OCI-LY3 (cell line): ENCODE results near the gene DPPA4.

Source experiments
- H2AFZ ChIP-seq: fragments of 200-600, 300-600 bp; shearing (Covaris generic); 2 replicates; pipeline ENCODE4 v1.6.0; 2014; ENCODE audit warnings: antibody characterized with exemption, low read depth, low read length
- H3K27ac ChIP-seq: fragments of 200-600, 300-600 bp; sonication (generic); 2 replicates; pipeline ENCODE4 v1.5.1; 2014; ENCODE audit warnings: mild to moderate bottlenecking, low read length, moderate library complexity, mixed read lengths
- H3K27me3 ChIP-seq: fragments of 200-600, 300-600 bp; sonication (generic); 2 replicates; pipeline ENCODE4 v1.6.1; 2014; ENCODE audit warnings: low read depth, low read length, mixed read lengths
- H3K36me3 ChIP-seq: fragments of 200-600, 300-600 bp; sonication (generic); replicated peaks from 2 replicates; pipeline ENCODE3; 2014; ENCODE audit warnings: low read depth, low read length, mixed read lengths
- H3K4me1 ChIP-seq: fragments of 300-600, 200-600 bp; sonication (generic); 2 replicates; pipeline ENCODE4 v1.6.1; 2014; ENCODE audit warnings: low read length, mixed read lengths
- H3K4me2 ChIP-seq: fragments of 200-600, 300-600 bp; sonication (generic); 2 replicates; pipeline ENCODE4 v1.6.1; 2014; ENCODE audit warnings: low read length, mixed read lengths
- H3K4me3 ChIP-seq: fragments of 300-600, 200-600 bp; sonication (generic); 2 replicates; pipeline ENCODE4 v1.5.1; 2014; ENCODE audit warnings: antibody characterized with exemption, mild to moderate bottlenecking, low read length, moderate library complexity
- H3K79me2 ChIP-seq: fragments of 300-600, 200-600 bp; shearing (Covaris generic); 2 replicates; pipeline ENCODE4 v1.6.1; 2014; ENCODE audit warnings: mild to moderate bottlenecking, low read length, mixed read lengths
- H3K9ac ChIP-seq: fragments of 300-600, 200-600 bp; shearing (Covaris generic); 2 replicates; pipeline ENCODE4 v1.6.0; 2014; ENCODE audit warnings: mild to moderate bottlenecking, low read length, moderate library complexity
- H3K9me3 ChIP-seq: fragments of 200-600, 300-600 bp; shearing (Covaris generic); 2 replicates; pipeline ENCODE4 v1.6.1; 2014; ENCODE audit warnings: low read length, mixed read lengths; ENCODE audit not compliant: insufficient read depth
- H4K20me1 ChIP-seq: fragments of 200-600, 300-600 bp; sonication (generic); 2 replicates; pipeline ENCODE4 v1.6.1; 2016; ENCODE audit warnings: low read length, mixed read lengths; ENCODE audit not compliant: insufficient read depth
- EZH2phosphoT487 ChIP-seq: fragments of 200-600 bp; shearing (Covaris generic); IDR thresholded peaks from 2 replicates; pipeline ENCODE4 v1.6.1; 2018; ENCODE audit warnings: antibody characterized with exemption, mixed run types, low read depth
- TF ChIP-seq, protein P1 (sequence below): fragments of 200-600, 300-600 bp; sonication (generic); IDR thresholded peaks from 2 replicates; pipeline ENCODE4 v1.5.1; 2014; ENCODE audit warnings: antibody characterized with exemption, low read length, low read depth

DPPA4 gene

DNA sequence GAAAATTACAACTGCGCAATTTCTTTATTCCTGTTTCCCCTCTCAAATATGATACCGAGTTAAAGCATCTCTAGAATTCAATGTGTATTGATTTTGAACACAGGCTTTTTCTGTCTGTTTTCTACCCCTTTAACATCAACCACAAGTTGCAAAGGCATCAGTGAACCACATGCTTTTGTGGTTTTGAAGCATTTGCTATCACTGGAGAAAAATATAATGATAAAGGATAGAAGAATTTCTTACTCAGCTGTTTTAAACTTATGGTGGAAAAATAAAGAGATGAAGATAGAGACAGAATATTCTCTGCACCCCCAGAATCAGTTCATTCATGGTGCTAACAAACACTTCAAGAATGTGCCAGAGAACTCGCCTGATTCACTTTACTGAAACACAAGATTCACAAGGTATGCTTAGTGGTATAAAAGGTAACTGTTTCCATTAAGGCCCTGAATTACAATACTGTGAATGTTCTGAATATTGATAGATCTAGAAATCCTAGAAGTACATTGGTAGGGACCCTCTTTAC lies 9.5 kb upstream of the DPPA4 start:
- Histone ChIP-seq H3K27me3 (no peaks in the 10 kb centered on the region), H4K20me1 (no peaks in the 10 kb centered on the region), H3K9me3 (no peaks in the 10 kb centered on the region), H3K4me1 (no peaks in the 10 kb centered on the region), H3K36me3 (no peaks in the 10 kb centered on the region), H3K4me2 (no peak overlapping the region), H2AFZ (no peak overlapping the region), H3K79me2 (no peaks in the 10 kb centered on the region), H3K27ac (no peak overlapping the region), H3K4me3 (no peak overlapping the region), H3K9ac (no peak overlapping the region)
- no peak for TF ChIP-seq EZH2phosphoT487
- TF ChIP-seq, protein P1, sequence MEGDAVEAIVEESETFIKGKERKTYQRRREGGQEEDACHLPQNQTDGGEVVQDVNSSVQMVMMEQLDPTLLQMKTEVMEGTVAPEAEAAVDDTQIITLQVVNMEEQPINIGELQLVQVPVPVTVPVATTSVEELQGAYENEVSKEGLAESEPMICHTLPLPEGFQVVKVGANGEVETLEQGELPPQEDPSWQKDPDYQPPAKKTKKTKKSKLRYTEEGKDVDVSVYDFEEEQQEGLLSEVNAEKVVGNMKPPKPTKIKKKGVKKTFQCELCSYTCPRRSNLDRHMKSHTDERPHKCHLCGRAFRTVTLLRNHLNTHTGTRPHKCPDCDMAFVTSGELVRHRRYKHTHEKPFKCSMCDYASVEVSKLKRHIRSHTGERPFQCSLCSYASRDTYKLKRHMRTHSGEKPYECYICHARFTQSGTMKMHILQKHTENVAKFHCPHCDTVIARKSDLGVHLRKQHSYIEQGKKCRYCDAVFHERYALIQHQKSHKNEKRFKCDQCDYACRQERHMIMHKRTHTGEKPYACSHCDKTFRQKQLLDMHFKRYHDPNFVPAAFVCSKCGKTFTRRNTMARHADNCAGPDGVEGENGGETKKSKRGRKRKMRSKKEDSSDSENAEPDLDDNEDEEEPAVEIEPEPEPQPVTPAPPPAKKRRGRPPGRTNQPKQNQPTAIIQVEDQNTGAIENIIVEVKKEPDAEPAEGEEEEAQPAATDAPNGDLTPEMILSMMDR: no peak

- no peaks in the 10 kb centered on the region for H3K36me3 ChIP-seq
- no peaks in the 10 kb centered on the region for H3K27me3 ChIP-seq
- no peak overlapping the region for H3K4me3 ChIP-seq
- no peak overlapping the region for H3K4me2 ChIP-seq
- TF ChIP-seq EZH2phosphoT487: no peak
- TF ChIP-seq, protein P1: no peak
- no peaks in the 10 kb centered on the region for H3K9me3 ChIP-seq
- no peaks in the 10 kb centered on the region for H3K79me2 ChIP-seq
- H3K27ac ChIP-seq: no peak overlapping the region
- H4K20me1 ChIP-seq: no peaks in the 10 kb centered on the region
- H3K4me1 ChIP-seq: no peaks in the 10 kb centered on the region
- H3K9ac ChIP-seq: no peak overlapping the region
- H2AFZ ChIP-seq: no peak overlapping the region
Measured at GRCh38 chr3:109346099-109346498, 8.8 kb upstream of the DPPA4 start.

GRCh38 chr3:109339714-109340648 lies 2.6 kb upstream of the DPPA4 start:
- no peaks in the 10 kb centered on the region for H4K20me1 ChIP-seq
- no peaks in the 10 kb centered on the region for H3K79me2 ChIP-seq
- no peaks in the 10 kb centered on the region for H3K9me3 ChIP-seq
- no peak overlapping the region for H3K4me3 ChIP-seq
- no peak overlapping the region for H2AFZ ChIP-seq
- no peaks in the 10 kb centered on the region for H3K36me3 ChIP-seq
- no peak overlapping the region for H3K27ac ChIP-seq
- H3K4me1 ChIP-seq: no peaks in the 10 kb centered on the region
- no peak overlapping the region for H3K4me2 ChIP-seq
- H3K27me3 ChIP-seq: no peaks in the 10 kb centered on the region
- no peak for TF ChIP-seq EZH2phosphoT487
- TF ChIP-seq, protein P1: no peak
- no peak overlapping the region for H3K9ac ChIP-seq

DNA sequence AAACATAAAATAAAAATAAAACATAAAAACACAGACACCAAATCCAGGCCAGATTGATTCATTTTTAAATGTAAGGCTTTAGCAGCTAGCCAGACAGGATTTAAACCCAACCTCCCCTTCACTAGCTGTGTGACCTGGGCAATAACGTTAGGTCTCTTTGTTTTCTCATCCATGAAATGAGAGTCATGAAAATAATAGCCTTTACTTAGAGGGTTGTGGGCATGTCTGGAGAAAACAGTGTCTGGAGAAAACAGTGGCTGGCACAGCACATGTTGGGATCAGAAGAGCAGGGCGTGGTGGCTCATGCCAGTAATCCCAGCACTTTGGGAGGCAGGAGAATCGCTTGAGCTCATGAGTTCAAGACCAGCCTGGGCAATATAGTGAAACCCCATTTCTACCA lies 1.9 kb upstream of the DPPA4 start:
- no peaks in the 10 kb centered on the region for H4K20me1 ChIP-seq
- no peak overlapping the region for H3K9ac ChIP-seq
- no peaks in the 10 kb centered on the region for H3K36me3 ChIP-seq
- no peaks in the 10 kb centered on the region for H3K4me1 ChIP-seq
- H3K4me2 ChIP-seq: no peak overlapping the region
- H3K27ac ChIP-seq: no peak overlapping the region
- H3K27me3 ChIP-seq: no peaks in the 10 kb centered on the region
- no peak for TF ChIP-seq EZH2phosphoT487
- TF ChIP-seq, protein P1: no peak
- no peaks in the 10 kb centered on the region for H3K79me2 ChIP-seq
- H3K9me3 ChIP-seq: no peaks in the 10 kb centered on the region
- no peak overlapping the region for H3K4me3 ChIP-seq
- no peak overlapping the region for H2AFZ ChIP-seq
